A673 (cell line): Measurements from ENCODE around the gene SCARB2.

Source experiments
- CTCF ChIP-seq: fragments of 300-800, 200-600 bp; sonication (generic); conservative IDR thresholded peaks from 2 replicates; pipeline ENCODE4 v1.5.1; 2017; ENCODE audit warnings: low read depth, mild to moderate bottlenecking, antibody characterized with exemption, low read length, moderate library complexity, mixed read lengths
- EZH2 ChIP-seq: fragments of 200-600 bp; sonication (generic); IDR thresholded peaks from 2 replicates; pipeline ENCODE4 v1.6.1; 2017; ENCODE audit warnings: borderline replicate concordance, low read depth, mild to moderate bottlenecking, mixed read lengths, antibody characterized with exemption, low read length; ENCODE audit not compliant: poor library complexity, severe bottlenecking

- TF ChIP-seq CTCF (no peak), EZH2 (no peak)
Measured at GRCh38 chr4:76117536-76117935, 96.1 kb downstream of the SCARB2 start.
